Calu3 (cell line): ENCODE measurements around the gene EPHA1. TPM values are rescaled to one million over a fixed set of nuclear protein-coding genes. Genes with fewer than 3 reads are reported as not detected.

Source experiments
- BruUV-seq: library from RNA; stranded (reverse); fragments of 400-500 nt; replicated peaks from 2 replicates; lab custom pipeline; 2021; lab: Mats Ljungman, UMichigan
- CTCF ChIA-PET: fragments of 300-600 bp; sonication (Branson Sonifier 250); formaldehyde crosslinking; loops from one replicate; lab custom pipeline; 2022; ENCODE audit warnings: antibody characterized with exemption; lab: Charles Lee
- DNase-seq: peaks from one replicate; pipeline ENCODE4 v3.0.0; 2022
- H3K27ac Mint-ChIP-seq: one replicate; pipeline ENCODE4 v1.8.0; 2022; ENCODE audit warnings: mixed read lengths; ENCODE audit not compliant: unreplicated experiment
- H3K27me3 Mint-ChIP-seq: one replicate; pipeline ENCODE4 v1.8.0; 2022; ENCODE audit warnings: mixed read lengths; ENCODE audit not compliant: unreplicated experiment
- H3K36me3 Mint-ChIP-seq: one replicate; pipeline ENCODE4 v1.8.0; 2022; ENCODE audit warnings: mild to moderate bottlenecking, moderate library complexity, mixed read lengths; ENCODE audit not compliant: insufficient read depth, unreplicated experiment
- H3K4me1 Mint-ChIP-seq: one replicate; pipeline ENCODE4 v1.8.0; 2022; ENCODE audit warnings: mild to moderate bottlenecking, low read depth, mixed read lengths; ENCODE audit not compliant: unreplicated experiment
- H3K4me3 Mint-ChIP-seq: one replicate; pipeline ENCODE4 v1.8.0; 2022; ENCODE audit warnings: mild to moderate bottlenecking, low read depth, moderate library complexity, mixed read lengths; ENCODE audit not compliant: unreplicated experiment
- H3K9me3 Mint-ChIP-seq: one replicate; pipeline ENCODE4 v1.8.0; 2022; ENCODE audit warnings: low read depth, mixed read lengths; ENCODE audit not compliant: unreplicated experiment
- CTCF ChIP-seq: fragments of 200-600 bp; IDR thresholded peaks from one replicate; pipeline ENCODE4 v1.8.0; 2022; ENCODE audit warnings: antibody characterized with exemption; ENCODE audit not compliant: unreplicated experiment
- intact Hi-C: fragments of 100-400 bp; cut with micrococcal nuclease; formaldehyde crosslinking; loops from one replicate; pipeline ENCODE4 v1.10.0; 2022; ENCODE audit not compliant: unreplicated experiment
- total RNA-seq: library from RNA; stranded (reverse); gene quantifications from 2 replicates; pipeline ENCODE4 v1.2.3, GENCODE V29; 2022

Gene EPHA1
- total RNA-seq, 1 experiment from 2014 or later = 21.6 TPM

GRCh38 chr7:143455491-143455890 lies 46.8 kb upstream of the EPHA1 start:
- Mint-ChIP-seq H3K4me3 (no peak overlapping the region), H3K36me3 (no peaks in the 10 kb centered on the region), H3K4me1 (peaks cover 8% of the 10 kb centered on the region), H3K27me3 (no peaks in the 10 kb centered on the region), H3K27ac (no peak overlapping the region), H3K9me3 (no peaks in the 10 kb centered on the region)
- no peak for TF ChIP-seq CTCF
- BruUV-seq = no TSS peak
- CTCF ChIA-PET = no interaction called here
- DNase-seq = no peak
- intact Hi-C loops = no loop called here

- Mint-ChIP-seq H3K9me3 (no peaks in the 10 kb centered on the region), H3K36me3 (no peaks in the 10 kb centered on the region), H3K27me3 (no peaks in the 10 kb centered on the region), H3K27ac (no peak overlapping the region), H3K4me3 (no peak overlapping the region), H3K4me1 (peaks cover 8% of the 10 kb centered on the region)
- CTCF ChIA-PET = no interaction called here
- no peak for TF ChIP-seq CTCF
- DNase-seq = no peak
- intact Hi-C loops = no loop called here
- no TSS peak for BruUV-seq
Measured at GRCh38 chr7:143454091-143454680, 45.5 kb upstream of the EPHA1 start.

DNA sequence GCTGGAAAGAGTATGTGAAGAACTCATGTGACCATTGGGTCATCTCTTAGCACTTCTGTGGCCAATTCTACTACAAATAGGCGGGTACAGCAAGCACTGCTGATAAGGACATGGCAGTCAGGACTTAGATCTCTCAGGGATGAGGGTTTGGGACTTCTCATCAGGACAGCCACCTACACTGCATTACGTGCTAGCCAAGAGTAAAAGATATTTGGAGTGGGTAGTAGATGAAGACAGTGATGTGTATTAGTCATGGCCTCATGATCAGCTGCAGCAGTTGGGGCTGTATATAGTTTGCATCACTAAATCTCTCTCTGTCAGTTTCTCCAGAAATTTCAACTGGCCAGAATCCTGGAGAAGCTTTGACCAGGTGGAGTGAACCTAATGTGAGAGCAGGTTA lies 43.8 kb upstream of the EPHA1 start:
- intact Hi-C loops = no loop called here
- DNase-seq = no peak
- H3K27ac Mint-ChIP-seq = no peak overlapping the region
- H3K36me3 Mint-ChIP-seq = no peaks in the 10 kb centered on the region
- CTCF ChIA-PET = no interaction called here
- no peak for TF ChIP-seq CTCF
- H3K4me3 Mint-ChIP-seq = no peak overlapping the region
- BruUV-seq = no TSS peak
- no peaks in the 10 kb centered on the region for H3K9me3 Mint-ChIP-seq
- H3K27me3 Mint-ChIP-seq = no peaks in the 10 kb centered on the region
- H3K4me1 Mint-ChIP-seq = peaks cover 8% of the 10 kb centered on the region

- no peak for DNase-seq
- intact Hi-C loops = no loop called here
- H3K4me1 Mint-ChIP-seq = peaks cover 8% of the 10 kb centered on the region
- H3K36me3 Mint-ChIP-seq = no peaks in the 10 kb centered on the region
- BruUV-seq = no TSS peak
- no peaks in the 10 kb centered on the region for H3K9me3 Mint-ChIP-seq
- CTCF ChIA-PET = no interaction called here
- H3K27me3 Mint-ChIP-seq = no peaks in the 10 kb centered on the region
- TF ChIP-seq CTCF = no peak
- no peak overlapping the region for H3K27ac Mint-ChIP-seq
- no peak overlapping the region for H3K4me3 Mint-ChIP-seq
Measured at GRCh38 chr7:143451746-143452145, 43.1 kb upstream of the EPHA1 start.
